ENCODE data around the gene SUN2. TPM values are rescaled to one million over a fixed set of nuclear protein-coding genes. Genes with fewer than 3 reads are reported as not detected.

The SUN2 gene
- total RNA-seq, 1 experiment from 2014 or later, result 66.3 TPM

- no TSS peak for BruUV-seq (replicated peaks)
- Mint-ChIP-seq H3K27me3 (ENCODE audit: unreplicated experiment) (no peaks in the 10 kb centered on the region), H3K36me3 (ENCODE audit: insufficient read depth, unreplicated experiment) (peaks cover 65% of the 10 kb centered on the region), H3K9me3 (ENCODE audit: low read depth, unreplicated experiment) (no peaks in the 10 kb centered on the region), H3K27ac (ENCODE audit: unreplicated experiment) (no peak overlapping the region), H3K4me1 (ENCODE audit: low read depth, unreplicated experiment) (peaks cover 14% of the 10 kb centered on the region), H3K4me3 (ENCODE audit: low read depth, unreplicated experiment) (no peak overlapping the region)
- intact Hi-C loops (cut with micrococcal nuclease; ENCODE audit: unreplicated experiment), result no loop called here
- no peak for TF ChIP-seq CTCF (IDR thresholded peaks at IDR 0.05; ENCODE audit: unreplicated experiment)
- CTCF ChIA-PET, result interaction anchor here (0.7 kb wide), 1 partner anchor 231 kb away, joined by 3 read pairs; no protein-coding TSS in a partner anchor
- DNase-seq, result no peak
Measured at GRCh38 chr22:38720350-38720749, 35.4 kb downstream of the SUN2 start.

DNA sequence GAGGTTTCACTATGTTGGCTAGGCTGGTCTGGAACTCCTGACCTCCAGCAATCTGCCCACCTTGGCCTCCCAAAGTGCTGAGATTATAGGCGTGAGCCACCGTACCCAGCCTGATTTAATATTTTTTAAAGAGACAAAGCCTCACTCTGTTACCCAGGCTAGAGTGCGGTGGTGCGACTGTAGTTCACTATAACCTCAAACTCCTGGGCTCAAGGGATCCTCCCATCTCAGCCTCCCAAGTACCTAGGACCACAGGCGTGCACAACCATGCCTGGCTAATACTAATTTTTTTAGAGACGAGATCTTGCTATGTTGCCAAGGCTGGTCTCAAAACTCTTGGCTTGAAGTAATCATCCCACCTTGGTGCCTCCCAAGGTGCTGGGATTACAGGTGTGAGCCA, 36.6 kb downstream of the SUN2 start:
- intact Hi-C loops (cut with micrococcal nuclease; ENCODE audit: unreplicated experiment), result no loop called here
- CTCF ChIA-PET, result interaction anchor here (0.6 to 1.6 kb wide), 2 partner anchors 12 to 113 kb away, joined by 3 to 7 read pairs; no protein-coding TSS in a partner anchor
- Mint-ChIP-seq H3K27me3 (ENCODE audit: unreplicated experiment) (no peaks in the 10 kb centered on the region), H3K4me1 (ENCODE audit: low read depth, unreplicated experiment) (peaks cover 25% of the 10 kb centered on the region), H3K4me3 (ENCODE audit: low read depth, unreplicated experiment) (no peak overlapping the region), H3K36me3 (ENCODE audit: insufficient read depth, unreplicated experiment) (peaks cover 55% of the 10 kb centered on the region), H3K27ac (ENCODE audit: unreplicated experiment) (no peak overlapping the region), H3K9me3 (ENCODE audit: low read depth, unreplicated experiment) (no peaks in the 10 kb centered on the region)
- no peak for DNase-seq
- no TSS peak for BruUV-seq (replicated peaks)
- no peak for TF ChIP-seq CTCF (IDR thresholded peaks at IDR 0.05; ENCODE audit: unreplicated experiment)

DNA sequence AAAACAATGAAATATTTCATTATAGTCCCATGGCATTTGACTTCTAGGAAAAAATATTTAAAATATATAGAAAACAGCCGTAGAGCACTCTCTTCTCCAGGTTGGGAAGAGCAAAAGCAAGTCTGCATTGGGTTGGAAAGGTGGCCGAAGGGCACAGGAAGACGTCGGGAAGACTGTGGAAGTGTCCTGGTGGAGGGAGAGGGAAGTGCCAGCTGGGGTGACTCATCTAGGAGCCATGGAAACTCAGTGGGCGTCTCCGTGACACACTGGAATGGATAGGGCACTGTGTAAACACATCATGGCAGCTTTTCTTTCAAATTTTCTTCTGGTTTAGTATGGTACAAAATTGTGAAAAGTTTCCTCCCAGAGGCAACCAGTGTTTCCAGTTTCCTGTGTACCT, 37.4 kb downstream of the SUN2 start:
- H3K4me3 Mint-ChIP-seq (ENCODE audit: low read depth, unreplicated experiment), result no peak overlapping the region

DNA sequence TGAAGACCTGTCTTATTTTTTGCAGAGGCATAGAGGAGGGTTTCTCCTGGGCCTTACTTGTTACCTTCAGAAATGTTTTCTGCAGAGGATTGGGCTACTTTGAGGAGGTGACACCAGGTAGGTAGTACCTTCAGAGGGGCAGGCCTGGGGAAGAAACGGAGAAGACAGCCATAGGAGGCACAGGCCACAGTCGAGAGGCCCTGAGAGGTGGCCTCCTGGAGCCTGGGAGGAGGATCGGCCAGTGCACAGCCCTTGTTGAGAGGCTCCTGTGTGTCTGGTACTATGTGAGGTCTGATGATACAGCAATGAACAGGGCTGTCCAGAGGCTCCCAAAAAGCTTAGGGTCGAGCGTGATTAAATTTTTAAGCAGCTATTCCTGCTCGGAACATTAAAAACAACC, 38.6 kb downstream of the SUN2 start:
- intact Hi-C loops (cut with micrococcal nuclease; ENCODE audit: unreplicated experiment), result no loop called here
- H3K27ac Mint-ChIP-seq (ENCODE audit: unreplicated experiment), result no peak overlapping the region
- BruUV-seq (replicated peaks), result no TSS peak

More for the DNA sequence above, 37.4 kb downstream of the SUN2 start:
- CTCF ChIA-PET, result interaction anchor here (0.5 to 1.6 kb wide), 6 partner anchors 11 to 171 kb away, joined by 3 to 7 read pairs (median 4); partner anchors contain the start of gene TOMM22
- Mint-ChIP-seq H3K27ac (ENCODE audit: unreplicated experiment) (peak overlapping the region; percentile 21), H3K27me3 (ENCODE audit: unreplicated experiment) (no peaks in the 10 kb centered on the region), H3K4me1 (ENCODE audit: low read depth, unreplicated experiment) (peaks cover 33% of the 10 kb centered on the region), H3K36me3 (ENCODE audit: insufficient read depth, unreplicated experiment) (peaks cover 49% of the 10 kb centered on the region), H3K9me3 (ENCODE audit: low read depth, unreplicated experiment) (no peaks in the 10 kb centered on the region)
- DNase-seq, result peak; percentile 77
- peak; percentile 83 for TF ChIP-seq CTCF (IDR thresholded peaks at IDR 0.05; ENCODE audit: unreplicated experiment)
- BruUV-seq (replicated peaks), result no TSS peak
- intact Hi-C loops (cut with micrococcal nuclease; ENCODE audit: unreplicated experiment), result no loop called here

More for the DNA sequence above, 38.6 kb downstream of the SUN2 start:
- peaks cover 48% of the 10 kb centered on the region for H3K36me3 Mint-ChIP-seq (ENCODE audit: insufficient read depth, unreplicated experiment)
- no peaks in the 10 kb centered on the region for H3K27me3 Mint-ChIP-seq (ENCODE audit: unreplicated experiment)
- H3K4me1 Mint-ChIP-seq (ENCODE audit: low read depth, unreplicated experiment), result peaks cover 45% of the 10 kb centered on the region
- no peak for DNase-seq
- no peak overlapping the region for H3K4me3 Mint-ChIP-seq (ENCODE audit: low read depth, unreplicated experiment)
- H3K9me3 Mint-ChIP-seq (ENCODE audit: low read depth, unreplicated experiment), result no peaks in the 10 kb centered on the region
- no peak for TF ChIP-seq CTCF (IDR thresholded peaks at IDR 0.05; ENCODE audit: unreplicated experiment)
- CTCF ChIA-PET, result no interaction called here

Measured in Calu3 (cell line).